Measurements from ENCODE around the gene MYH14. TPM values are rescaled to one million over a fixed set of nuclear protein-coding genes. Genes with fewer than 3 reads are reported as not detected.

The MYH14 gene
- total and polyA plus RNA-seq, 10 of the 15 experiments (the other 5 are each of a cell fraction or from before 2014, with no cell fraction given), result 0.06 to 0.69 (median 0.15) TPM; not detected in 4

- TF ChIP-seq, protein P1, sequence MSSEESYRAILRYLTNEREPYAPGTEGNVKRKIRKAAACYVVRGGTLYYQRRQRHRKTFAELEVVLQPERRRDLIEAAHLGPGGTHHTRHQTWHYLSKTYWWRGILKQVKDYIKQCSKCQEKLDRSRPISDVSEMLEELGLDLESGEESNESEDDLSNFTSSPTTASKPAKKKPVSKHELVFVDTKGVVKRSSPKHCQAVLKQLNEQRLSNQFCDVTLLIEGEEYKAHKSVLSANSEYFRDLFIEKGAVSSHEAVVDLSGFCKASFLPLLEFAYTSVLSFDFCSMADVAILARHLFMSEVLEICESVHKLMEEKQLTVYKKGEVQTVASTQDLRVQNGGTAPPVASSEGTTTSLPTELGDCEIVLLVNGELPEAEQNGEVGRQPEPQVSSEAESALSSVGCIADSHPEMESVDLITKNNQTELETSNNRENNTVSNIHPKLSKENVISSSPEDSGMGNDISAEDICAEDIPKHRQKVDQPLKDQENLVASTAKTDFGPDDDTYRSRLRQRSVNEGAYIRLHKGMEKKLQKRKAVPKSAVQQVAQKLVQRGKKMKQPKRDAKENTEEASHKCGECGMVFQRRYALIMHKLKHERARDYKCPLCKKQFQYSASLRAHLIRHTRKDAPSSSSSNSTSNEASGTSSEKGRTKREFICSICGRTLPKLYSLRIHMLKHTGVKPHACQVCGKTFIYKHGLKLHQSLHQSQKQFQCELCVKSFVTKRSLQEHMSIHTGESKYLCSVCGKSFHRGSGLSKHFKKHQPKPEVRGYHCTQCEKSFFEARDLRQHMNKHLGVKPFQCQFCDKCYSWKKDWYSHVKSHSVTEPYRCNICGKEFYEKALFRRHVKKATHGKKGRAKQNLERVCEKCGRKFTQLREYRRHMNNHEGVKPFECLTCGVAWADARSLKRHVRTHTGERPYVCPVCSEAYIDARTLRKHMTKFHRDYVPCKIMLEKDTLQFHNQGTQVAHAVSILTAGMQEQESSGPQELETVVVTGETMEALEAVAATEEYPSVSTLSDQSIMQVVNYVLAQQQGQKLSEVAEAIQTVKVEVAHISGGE (CRISPR knock-in tag; IDR thresholded peaks at IDR 0.05), result no peak
- TF ChIP-seq YY1 (IDR thresholded peaks at IDR 0.05; ENCODE audit: low read depth, low read length), result peak; percentile 24; the same call in 1 of the 2 replicates
- TF ChIP-seq, protein P2, sequence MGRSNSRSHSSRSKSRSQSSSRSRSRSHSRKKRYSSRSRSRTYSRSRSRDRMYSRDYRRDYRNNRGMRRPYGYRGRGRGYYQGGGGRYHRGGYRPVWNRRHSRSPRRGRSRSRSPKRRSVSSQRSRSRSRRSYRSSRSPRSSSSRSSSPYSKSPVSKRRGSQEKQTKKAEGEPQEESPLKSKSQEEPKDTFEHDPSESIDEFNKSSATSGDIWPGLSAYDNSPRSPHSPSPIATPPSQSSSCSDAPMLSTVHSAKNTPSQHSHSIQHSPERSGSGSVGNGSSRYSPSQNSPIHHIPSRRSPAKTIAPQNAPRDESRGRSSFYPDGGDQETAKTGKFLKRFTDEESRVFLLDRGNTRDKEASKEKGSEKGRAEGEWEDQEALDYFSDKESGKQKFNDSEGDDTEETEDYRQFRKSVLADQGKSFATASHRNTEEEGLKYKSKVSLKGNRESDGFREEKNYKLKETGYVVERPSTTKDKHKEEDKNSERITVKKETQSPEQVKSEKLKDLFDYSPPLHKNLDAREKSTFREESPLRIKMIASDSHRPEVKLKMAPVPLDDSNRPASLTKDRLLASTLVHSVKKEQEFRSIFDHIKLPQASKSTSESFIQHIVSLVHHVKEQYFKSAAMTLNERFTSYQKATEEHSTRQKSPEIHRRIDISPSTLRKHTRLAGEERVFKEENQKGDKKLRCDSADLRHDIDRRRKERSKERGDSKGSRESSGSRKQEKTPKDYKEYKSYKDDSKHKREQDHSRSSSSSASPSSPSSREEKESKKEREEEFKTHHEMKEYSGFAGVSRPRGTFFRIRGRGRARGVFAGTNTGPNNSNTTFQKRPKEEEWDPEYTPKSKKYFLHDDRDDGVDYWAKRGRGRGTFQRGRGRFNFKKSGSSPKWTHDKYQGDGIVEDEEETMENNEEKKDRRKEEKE (IDR thresholded peaks at IDR 0.05), result no peak
- TF ChIP-seq NFXL1 (IDR thresholded peaks at IDR 0.05; ENCODE audit: borderline replicate concordance), result peak; percentile 99
- no peak for TF ChIP-seq NRF1 (conservative IDR thresholded peaks at IDR 0.05; ENCODE audit: low read depth, low read length)
- TF ChIP-seq MXI1 (IDR thresholded peaks at IDR 0.05; ENCODE audit: low read depth, low read length), result no peak
- TF ChIP-seq CREB1 (IDR thresholded peaks at IDR 0.05; ENCODE audit: low read depth), result peak; percentile 57
- TF ChIP-seq NBN (IDR thresholded peaks at IDR 0.05), result peak; percentile 78
- no peak for TF ChIP-seq ZNF687 (IDR thresholded peaks at IDR 0.05)
- peak in 1 of 3 experiments; percentile 18; a peak in 1 of 6 replicates for TF ChIP-seq CTCF (IDR thresholded peaks at IDR 0.05 in 2 of 3, conservative IDR thresholded peaks at IDR 0.05 in 1 of 3; ENCODE audit: control insufficient read depth in 2 of 3, extremely low read depth in 1 of 3, insufficient read depth in 1 of 3, low read depth in 3 of 3, low read length in 3 of 3)
- TF ChIP-seq SUPT20H (IDR thresholded peaks at IDR 0.05; ENCODE audit: borderline replicate concordance, control insufficient read depth, low read depth, low read length), result no peak
- TF ChIP-seq CEBPB (IDR thresholded peaks at IDR 0.05; ENCODE audit: borderline replicate concordance in 1 of 2, low read depth in 2 of 2, low read length in 2 of 2), result no peak
- TF ChIP-seq SPI1 (IDR thresholded peaks at IDR 0.05; ENCODE audit: borderline replicate concordance, insufficient read depth, low read depth, low read length), result peak; percentile 11; the same call in 1 of the 2 replicates
- TF ChIP-seq PKNOX1 (IDR thresholded peaks at IDR 0.05), result peak; percentile 34
These were observed 112.5 kb downstream of the MYH14 start (continued) for GRCh38 chr19:50315773-50316448.

All from GM12878 (cell line).